Cerebellar cortex (tissue), 1 donor: ENCODE data around the gene MBTD1.
"Not testable (repeated sequence)": the region's sequence is repeated elsewhere in the genome, so short reads cannot be mapped to it uniquely, and the experiment has no call there.

Experiments used
- DNase-seq: peaks from one replicate; pipeline ENCODE4 v3.0.0-alpha.2; 2015; ENCODE audit warnings: low spot score

Gene MBTD1

GRCh38 chr17:51255673-51256072 is 4.2 kb downstream of the MBTD1 start:
- no peak for DNase-seq

DNA sequence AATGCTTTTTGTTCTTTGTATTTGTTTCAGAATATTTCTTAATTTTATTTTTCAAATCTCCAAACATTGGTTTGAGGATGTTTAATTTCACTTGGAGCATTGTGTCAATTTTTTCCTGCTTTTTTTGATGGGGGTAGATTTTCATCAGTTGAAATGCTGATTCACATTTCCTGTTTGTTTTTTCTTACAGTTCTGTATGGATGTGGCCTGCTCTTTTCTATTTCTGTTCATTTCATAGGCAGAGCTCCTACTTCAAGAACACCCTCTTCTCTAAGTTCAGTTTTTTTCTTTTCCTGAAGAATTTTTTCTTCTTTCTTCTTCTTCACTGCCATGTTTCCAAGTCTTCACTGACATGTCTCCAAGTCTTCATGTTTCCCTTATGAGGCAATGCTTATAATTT is 8.8 kb downstream of the MBTD1 start:
- no peak for DNase-seq

- DNase-seq, result no peak
These were observed 9.5 kb downstream of the MBTD1 start for GRCh38 chr17:51250314-51250840.

DNA sequence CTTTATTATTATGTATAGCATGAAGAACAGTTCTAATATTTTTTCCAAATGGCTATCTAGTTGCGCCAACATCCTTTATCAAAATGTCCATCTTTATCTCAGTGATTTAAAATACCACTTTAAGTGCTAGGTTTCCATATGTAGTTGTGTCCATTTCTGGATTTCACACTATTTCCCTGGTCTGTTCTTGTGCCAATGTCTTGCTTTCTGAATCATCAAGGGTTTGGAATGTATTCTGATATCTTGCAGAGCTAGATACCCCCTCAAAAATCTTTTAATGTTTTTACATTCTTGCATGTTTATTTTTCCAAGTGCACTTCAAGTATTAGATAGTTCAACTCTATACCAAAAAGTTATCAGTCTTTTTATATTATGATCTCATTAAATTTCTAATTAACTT is 14.3 kb downstream of the MBTD1 start:
- DNase-seq, result no peak

DNA sequence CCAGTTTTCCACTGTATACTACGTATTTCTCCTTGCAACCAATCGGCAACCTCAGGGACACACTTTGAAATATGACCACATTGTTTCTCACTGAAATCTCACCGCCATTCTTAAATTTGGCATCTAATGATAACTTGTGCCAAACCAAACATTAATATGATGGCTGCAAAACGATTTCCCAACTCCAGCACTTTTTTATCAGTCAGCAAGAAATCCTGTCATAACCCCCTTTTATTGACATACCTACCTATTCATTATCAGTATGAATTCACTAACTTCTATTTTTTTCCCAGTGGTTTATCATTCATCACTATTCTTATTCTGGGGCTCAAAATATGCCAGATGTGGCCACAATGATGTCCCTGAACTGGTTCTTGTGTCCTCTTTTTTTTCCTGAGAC is 15.8 kb downstream of the MBTD1 start:
- DNase-seq, result no peak

GRCh38 chr17:51240275-51240674 is 19.6 kb downstream of the MBTD1 start:
- DNase-seq, result no peak

- no peak for DNase-seq
These were observed 21.5 kb downstream of the MBTD1 start for GRCh38 chr17:51238255-51238887.

- DNase-seq, result no peak
These were observed 25.7 kb downstream of the MBTD1 start for GRCh38 chr17:51234162-51234561.

DNA sequence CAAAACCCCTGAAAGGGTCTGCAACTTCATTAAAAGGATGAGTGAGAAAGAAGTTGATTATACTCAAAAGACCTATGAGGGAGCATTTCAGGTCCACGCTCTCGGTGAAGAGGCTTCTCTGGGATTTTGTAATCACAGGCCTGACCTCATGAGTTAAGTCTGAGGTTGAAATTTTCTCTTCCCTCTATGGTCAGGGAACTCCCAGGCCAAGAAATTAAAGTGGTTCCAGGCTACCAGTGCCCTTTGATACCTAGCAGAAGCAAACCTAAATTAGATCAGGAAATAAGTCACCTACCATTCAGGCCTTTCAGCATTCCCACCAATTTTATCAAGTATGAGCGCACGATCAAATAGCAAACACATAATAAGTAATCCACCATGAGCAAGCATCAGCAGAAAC is 27.9 kb downstream of the MBTD1 start:
- no peak for DNase-seq

DNA sequence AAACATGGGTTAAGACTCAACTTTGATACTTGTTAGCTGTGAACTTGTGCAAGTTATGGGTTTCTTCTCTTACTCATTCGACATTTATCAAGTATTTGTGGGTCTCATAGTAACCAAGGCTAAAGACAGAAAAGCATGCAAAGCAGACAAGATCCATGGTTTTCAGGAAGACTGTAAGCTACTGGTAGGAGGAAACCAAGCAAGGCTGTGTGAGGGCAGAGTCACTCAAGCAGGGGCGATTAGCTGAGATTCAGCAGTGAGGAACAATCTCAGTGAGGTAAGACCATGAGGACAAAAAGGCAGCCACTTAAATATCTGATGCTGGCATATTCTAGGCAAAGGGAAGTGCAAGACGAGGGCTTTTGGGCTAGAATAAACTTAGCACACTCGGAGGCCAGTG is 29.5 kb downstream of the MBTD1 start:
- DNase-seq, result no peak

GRCh38 chr17:51229889-51230288 is 30.0 kb downstream of the MBTD1 start:
- DNase-seq, result no peak

- DNase-seq, result no peak
These were observed 31.7 kb downstream of the MBTD1 start for GRCh38 chr17:51228161-51228560.

GRCh38 chr17:51225523-51225922 is 34.3 kb downstream of the MBTD1 start:
- not testable (repeated sequence) for DNase-seq

GRCh38 chr17:51224402-51225262 is 35.2 kb downstream of the MBTD1 start:
- peak; percentile 5 for DNase-seq

DNA sequence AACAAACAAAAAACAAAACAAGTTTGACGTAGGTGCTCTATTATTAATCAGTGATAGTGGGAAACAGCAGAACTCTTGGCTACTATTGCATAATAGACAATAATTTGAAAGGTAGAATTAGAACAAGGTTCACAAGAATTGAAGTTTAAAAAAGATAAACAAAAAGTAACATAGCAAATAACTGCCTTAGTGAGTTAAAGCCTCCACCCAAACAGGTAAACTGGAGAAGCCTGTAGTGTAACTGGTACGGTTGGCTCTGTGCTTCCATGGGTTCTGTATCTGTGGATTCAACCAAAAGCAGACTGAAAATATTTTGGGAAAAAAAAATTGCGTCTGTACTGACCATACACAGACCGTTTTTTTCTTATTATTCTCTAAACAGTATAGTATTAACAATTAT is 38.5 kb downstream of the MBTD1 start:
- DNase-seq, result no peak

- DNase-seq, result no peak
These were observed 41.9 kb downstream of the MBTD1 start for GRCh38 chr17:51217946-51218345.

GRCh38 chr17:51214920-51215319 is 44.9 kb downstream of the MBTD1 start:
- DNase-seq, result no peak

DNA sequence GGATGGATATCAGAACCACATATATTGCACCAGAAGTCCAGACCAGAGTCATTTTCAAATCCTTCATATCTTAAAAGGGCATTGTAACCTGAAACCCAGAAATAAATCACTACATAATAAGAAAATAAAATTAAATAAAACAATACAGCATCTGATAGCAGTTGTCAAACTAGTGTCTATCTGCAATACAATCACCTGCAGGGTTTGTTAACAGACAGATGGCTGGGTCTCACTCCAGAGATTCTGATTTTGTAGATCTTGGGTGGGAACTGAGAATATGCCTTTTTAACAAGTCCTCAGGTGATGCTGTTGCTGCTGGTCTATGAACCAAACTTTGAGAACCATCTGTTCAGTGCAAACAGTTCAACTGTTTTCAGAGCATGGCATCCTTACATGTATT is 56.0 kb downstream of the MBTD1 start:
- no peak for DNase-seq

DNA sequence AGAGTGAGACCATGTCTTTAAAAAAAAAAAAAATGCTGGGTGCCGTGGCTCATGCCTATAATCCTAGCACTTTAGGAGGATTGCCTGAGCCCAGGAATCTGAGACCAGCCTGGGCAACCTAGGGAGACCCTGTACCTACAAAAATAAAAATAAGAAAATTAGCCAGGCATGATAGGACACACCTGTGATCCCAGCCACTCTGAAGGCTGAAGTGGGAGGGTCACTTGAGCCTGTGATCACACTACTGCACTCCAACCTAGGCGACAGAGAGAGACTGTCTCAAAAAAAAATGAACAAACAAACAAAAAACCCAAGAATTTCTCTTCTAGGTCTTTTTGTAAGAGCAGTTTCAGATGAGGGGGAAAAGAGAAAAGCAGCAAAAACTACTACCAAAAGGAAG is 59.0 kb downstream of the MBTD1 start:
- DNase-seq, result no peak

DNA sequence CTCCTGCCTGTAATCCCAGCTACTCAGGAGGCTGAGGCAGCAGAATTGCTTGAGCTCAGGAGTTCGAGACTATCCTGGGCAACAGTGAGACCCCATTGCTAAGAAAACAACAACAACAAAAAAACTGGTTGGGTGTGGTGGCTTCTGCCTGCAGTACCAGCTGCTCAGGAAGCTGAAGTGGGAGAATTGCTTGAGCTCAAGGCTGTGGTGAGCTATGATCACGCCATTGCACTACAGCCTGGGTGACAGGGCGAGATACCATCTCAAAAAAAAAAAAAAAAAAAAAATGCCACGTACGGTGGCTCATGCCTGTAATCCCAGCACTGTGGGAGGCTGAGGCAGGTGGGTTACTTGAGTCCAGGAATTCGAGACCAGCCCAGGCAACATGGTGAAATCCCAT is 59.6 kb downstream of the MBTD1 start:
- no peak for DNase-seq

GRCh38 chr17:51197754-51198153 is 62.1 kb downstream of the MBTD1 start:
- no peak for DNase-seq

GRCh38 chr17:51191895-51192294 is 68.0 kb downstream of the MBTD1 start:
- no peak for DNase-seq

DNA sequence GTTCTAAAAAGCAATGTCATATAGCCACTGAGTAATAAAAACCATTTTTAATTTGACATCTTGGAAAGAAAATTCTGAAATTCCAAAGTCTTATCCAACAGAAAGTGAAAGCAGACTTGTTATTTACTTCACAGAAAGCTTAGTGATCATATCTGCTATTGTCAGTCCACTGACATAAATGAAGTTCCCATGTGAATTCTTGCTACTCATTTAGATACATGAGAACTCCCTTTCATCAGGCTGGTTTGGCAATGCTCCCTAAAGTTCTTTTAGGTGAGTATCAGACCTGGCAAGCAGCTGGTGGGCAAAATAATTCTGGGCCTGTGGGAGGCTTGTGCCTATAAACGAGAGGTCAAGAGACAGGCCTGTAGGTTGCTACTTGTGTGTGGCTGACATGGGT is 70.2 kb downstream of the MBTD1 start:
- DNase-seq, result no peak
